KBM-7 (cell line): ENCODE results near the gene ACBD4.

Experiments used
- DNase-seq: peaks from one replicate; pipeline ENCODE4 v3.0.0-alpha.2; 2015
- in situ Hi-C: fragments of 300-500 bp; cut with MboI; formaldehyde crosslinking; loops from 2 replicates; pipeline ENCODE4 v1.14.3; 2020; ENCODE audit warnings: low sequenced_read_pairs, low pct_unique_long_range_greater_than_20kb, mixed read lengths

The ACBD4 gene

DNA sequence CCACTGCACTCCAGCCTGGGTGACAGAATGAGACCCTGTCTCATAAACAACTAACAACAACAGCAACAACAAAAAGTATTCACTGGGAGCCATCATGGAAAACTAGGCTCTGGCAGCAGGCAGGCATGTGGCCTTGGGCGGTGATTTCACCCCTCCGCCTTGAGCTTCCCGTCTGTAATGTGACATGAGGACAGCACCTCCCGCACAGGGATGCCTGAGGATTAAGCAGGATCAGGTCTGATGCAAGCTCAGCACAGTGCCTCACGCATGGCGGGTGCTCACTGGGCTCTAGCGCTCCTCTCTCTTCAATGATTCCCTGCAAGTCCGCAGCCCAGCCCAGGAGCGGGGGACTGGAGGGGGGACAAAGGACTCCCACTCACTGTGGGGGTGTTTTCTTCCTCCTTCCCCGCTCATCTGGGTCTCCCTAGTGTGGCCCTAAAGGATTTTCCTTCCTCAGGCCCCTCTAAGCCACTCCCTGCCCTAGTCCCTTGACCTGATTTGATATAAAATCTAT is 6.0 kb upstream of the ACBD4 start:
- in situ Hi-C loops, result no loop called here
- no peak for DNase-seq

- in situ Hi-C loops, result no loop called here
- DNase-seq, result no peak
These were observed 5.4 kb upstream of the ACBD4 start for GRCh38 chr17:45129940-45130680.

DNA sequence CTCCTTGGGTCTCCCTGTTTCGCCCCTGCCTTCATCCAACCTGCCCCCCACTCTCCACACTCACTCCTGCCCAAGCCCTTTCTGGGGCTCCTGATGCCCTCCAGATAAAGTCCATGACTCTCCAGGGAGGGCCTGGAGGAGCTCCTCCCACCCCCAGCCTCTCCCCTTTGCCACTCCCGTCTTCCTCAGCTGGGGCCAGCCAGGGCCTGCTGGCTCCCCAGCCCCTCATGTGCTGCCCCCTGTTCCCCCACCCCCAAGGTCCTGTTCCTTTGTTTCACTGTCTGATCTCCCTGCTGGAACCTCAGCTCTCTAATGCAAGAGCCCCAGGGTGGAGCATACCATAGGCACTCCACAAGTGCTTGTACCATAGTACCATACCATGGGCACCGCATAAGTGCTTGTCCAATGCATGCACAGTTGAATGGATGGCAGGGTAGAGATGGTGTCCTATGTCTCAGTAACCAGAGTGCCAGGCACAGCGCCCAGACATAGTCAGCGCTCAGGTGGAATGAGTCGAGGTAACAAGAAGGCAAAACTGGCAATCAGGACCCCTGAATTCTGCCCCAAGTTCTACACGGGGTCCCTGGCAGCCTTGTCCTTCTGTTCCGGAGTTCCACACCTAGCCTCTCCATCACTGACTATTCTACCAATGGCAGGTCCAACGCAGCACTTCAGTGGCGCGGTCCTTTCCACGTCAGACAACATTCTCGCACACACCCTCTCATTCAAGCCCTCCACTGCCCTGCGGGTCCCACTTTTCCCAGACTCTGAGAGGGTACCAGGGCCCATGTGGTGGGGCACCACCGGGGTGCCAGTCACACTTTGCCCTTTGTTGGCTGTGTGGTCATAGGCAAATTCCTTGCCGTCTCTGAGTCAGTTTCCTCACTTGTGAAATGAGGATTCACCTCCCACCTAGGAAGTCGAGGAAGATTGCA is 4.5 kb upstream of the ACBD4 start:
- DNase-seq, result no peak
- in situ Hi-C loops, result no loop called here

DNA sequence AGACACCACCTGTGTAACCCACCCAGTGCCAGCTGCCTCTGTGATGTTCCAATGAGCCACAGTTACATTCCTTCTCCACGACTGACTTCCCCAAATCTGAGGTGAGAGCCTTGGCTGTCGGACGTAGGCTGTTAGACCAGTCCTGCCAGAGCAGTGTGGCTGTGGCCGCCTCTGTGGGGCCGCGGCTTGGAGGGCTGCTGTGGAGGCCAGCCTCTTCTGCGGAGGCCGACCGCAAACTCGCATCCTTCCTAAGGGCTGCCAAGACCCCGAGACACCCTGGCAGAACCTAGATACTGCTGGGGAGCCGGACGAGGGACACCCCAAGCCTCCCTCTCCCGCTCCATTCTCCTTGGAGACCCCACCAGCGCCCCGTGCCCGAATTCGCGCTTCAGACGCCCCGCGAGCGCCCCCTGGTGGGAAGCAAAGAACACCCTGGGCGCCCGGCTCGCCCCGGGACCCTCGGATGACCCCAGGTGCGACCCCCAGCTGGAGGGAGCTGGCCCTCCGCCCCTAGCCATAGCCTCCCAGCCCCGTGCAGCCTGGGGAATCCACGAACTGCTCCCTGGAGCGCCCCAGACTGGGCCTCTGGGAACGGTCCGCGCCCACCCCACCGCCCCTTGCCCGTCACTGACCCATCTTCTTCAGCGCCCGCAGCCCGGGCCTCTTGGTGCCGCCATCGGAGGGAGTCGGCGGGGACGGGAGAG is 3.7 kb upstream of the ACBD4 start:
- peak; percentile 55 for DNase-seq
- in situ Hi-C loops, result no loop called here

- DNase-seq, result no peak
- in situ Hi-C loops, result no loop called here
These were observed 3.2 kb upstream of the ACBD4 start, which contains the start of gene PLCD3 for GRCh38 chr17:45132320-45132571. Gene PLCD3 (minus strand): TSS chr17:45132515. CDS start chr17:45132410, 105 bp downstream.

DNA sequence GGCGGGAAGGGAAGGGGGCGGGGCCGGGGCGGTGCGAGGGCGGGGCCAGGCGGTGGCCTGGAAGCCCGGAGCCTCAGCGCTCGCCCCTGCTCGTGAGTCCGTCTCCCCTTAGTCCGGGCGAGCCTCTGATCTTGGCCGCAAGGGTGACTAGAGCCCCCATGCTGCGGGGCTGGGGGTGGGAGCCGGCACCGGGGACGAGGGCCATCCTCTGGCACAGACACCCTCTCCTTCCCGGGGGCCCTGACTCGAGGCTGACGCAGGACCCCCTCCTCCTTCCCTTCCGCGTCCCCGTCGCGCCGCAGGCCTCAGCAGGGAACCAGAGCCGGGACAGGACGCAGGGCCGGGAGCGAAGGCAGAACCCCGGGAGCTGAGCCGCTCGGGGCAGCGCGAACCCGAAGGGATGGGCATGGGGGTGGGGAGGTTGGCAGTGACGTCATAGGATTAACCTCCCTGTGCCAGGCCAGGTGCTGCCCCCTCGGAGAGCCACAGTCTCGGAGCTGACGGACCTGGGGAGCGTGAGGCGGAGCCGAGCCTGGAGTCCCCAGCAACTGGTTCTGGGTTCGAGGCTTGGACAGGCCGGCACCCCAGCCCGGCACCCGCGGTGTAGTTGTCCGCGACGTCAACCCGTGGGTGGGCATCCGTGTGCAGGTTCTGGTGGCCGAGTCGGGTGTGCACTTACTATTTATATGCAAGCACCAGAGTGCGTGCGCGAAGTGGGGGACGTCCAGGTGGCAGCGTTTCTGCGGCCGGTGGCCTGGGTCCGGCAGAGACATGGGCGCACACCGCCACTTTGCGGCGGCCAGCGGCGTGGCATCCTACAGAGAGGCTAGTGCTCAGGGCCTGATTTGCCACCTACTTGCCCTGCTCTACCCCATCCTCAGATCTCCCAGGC is 2.7 kb upstream of the ACBD4 start:
- in situ Hi-C loops, result no loop called here
- DNase-seq, result peak; percentile 84

DNA sequence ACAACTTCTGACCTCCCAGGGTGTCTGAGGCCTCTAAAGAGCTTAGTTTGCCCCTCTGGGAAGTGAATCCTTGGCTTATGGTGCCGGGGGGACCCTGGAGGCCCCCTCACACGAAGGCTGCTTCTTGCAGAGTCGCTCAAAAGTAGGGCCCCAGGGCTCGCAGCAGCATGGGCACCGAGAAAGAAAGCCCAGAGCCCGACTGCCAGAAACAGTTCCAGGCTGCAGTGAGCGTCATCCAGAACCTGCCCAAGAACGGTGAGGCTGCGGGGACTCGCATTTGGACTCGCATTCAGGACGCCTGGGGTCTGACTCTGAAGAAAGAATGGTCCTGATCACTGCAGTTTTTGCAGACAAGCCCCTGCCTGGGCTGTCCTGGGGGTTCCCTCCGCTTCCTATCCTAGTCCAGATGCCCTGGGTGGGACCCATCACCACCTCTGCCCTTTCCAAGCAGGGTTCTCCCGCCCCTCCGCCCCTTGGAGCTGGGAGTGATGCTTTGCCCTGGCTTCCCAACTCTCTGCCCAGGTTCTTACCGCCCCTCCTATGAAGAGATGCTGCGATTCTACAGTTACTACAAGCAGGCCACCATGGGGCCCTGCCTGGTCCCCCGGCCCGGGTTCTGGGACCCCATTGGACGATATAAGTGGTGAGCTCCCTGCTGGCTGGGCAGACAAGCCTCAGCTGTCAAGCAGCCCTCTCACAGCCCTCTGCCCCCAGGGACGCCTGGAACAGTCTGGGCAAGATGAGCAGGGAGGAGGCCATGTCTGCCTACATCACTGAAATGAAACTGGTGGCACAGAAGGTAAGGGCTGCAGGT is 698 bp downstream of the ACBD4 start:
- no peak for DNase-seq
- in situ Hi-C loops, result no loop called here

DNA sequence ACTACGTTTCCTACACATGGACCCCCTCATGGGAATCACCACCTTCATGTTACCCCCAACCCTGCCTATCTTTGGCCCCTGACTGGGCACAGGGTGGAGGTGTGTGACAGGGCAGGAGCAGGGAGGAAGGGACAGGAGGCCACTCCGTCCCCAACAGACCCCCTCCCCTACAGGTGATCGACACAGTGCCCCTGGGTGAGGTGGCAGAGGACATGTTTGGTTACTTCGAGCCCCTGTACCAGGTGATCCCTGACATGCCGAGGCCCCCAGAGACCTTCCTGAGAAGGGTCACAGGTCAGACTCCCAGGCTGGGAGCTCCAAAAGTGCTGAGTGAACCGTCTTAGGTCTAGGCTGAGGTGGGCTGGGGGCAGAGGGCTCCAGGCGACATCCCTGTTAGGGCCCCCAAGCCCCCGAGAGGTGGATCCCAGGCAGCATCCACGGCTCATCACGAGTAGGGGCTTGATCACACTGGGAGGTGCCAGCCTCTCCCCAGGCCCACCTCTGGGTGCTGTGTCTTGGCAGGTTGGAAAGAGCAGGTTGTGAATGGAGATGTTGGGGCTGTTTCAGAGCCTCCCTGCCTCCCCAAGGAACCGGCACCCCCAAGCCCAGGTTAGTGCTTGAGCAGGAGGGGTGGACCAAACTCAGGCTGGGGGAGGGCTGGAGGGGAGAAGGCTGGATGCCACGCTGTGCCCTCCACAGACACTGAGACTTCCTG is 1.5 kb downstream of the ACBD4 start:
- in situ Hi-C loops, result no loop called here
- DNase-seq, result no peak

DNA sequence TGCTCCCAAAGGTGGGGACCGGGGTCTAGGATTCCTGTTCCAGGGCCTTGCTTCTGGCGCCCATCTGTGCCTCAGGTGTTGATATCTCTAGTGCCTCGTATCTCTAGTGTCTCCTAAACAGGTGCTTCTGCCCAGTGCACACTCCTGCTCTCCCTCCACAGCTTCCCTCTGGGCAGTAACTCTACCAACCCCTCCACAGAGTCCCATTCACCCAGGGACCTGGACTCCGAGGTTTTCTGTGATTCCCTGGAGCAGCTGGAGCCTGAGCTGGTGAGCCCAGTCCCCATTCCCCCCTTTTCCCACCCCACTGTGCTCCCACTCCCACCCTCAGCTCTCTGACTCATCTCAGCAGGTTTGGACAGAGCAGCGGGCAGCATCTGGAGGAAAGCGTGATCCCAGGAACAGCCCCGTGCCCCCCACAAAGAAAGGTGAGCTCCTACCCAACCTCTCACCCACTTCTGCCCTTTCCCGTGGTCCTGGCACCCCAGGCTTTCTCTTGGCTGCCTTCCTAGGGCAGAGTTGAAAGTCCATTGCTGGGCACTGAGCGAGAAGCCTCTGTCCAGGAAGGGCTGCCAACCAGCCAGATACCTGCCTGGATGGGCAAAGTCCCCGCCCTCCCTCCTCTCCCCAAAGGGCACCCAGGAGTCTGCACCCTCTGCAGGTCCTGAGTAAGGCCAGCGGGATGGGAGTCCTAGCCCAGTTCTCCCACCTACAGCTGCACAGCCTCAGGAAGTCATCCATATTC is 2.2 kb downstream of the ACBD4 start:
- in situ Hi-C loops, result no loop called here
- DNase-seq, result no peak

DNA sequence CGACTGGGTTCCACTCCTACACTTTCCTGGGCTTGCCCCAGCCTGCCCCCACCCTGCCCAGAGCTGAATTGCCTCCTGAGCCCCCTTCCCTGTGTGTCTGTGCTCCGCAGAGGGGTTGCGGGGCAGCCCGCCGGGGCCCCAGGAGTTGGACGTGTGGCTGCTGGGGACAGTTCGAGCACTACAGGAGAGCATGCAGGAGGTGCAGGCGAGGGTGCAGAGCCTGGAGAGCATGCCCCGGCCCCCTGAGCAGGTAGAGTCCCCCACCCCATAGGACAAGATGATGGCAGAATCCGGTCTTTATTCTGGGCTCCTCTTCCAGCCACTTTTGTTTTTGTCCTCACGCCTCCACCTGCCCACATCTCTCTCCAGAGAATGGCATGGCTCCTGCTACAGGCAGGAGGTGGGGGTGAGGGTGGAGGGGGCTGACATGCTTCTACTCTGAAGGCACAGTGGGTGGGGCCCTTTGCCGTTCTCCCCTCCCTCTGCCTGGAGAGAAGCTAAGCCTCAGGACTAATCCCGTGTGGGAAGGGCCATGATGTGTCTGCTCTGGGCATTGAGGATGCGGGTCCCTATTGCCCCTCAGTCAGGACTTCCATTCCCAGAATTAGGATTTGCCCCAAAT is 3.5 kb downstream of the ACBD4 start:
- in situ Hi-C loops, result no loop called here

GRCh38 chr17:45139533-45139920 is 4.0 kb downstream of the ACBD4 start:
- in situ Hi-C loops, result no loop called here
- DNase-seq, result no peak

More for the DNA sequence above, 3.5 kb downstream of the ACBD4 start:
- no peak for DNase-seq

DNA sequence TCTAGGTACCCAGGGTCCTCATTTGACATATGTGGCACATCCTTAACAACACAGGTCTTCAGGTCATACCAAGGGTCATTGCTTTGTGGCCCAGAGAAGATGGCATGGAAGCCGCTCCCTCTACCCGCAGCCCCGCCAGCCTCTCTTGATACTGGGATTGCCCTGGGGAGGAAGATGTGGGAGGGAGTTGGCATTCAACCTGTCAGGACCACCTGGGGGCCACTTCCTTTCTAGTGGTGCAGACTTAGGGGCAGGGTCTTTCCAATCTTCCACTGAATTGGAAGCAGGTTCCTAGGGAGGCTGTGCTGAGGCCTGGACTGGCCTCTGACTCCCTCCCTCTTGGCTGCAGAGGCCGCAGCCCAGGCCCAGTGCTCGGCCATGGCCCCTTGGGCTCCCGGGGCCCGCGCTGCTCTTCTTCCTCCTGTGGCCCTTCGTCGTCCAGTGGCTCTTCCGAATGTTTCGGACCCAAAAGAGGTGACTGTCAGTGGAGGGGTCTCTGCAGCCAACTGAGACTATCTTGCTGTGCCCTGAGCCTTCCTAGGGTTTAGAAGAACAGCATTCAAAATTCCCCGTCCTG is 7.7 kb downstream of the ACBD4 start:
- in situ Hi-C loops, result no loop called here
- no peak for DNase-seq

- in situ Hi-C loops, result no loop called here
- DNase-seq, result no peak
These were observed 8.3 kb downstream of the ACBD4 start for GRCh38 chr17:45143767-45144198.

DNA sequence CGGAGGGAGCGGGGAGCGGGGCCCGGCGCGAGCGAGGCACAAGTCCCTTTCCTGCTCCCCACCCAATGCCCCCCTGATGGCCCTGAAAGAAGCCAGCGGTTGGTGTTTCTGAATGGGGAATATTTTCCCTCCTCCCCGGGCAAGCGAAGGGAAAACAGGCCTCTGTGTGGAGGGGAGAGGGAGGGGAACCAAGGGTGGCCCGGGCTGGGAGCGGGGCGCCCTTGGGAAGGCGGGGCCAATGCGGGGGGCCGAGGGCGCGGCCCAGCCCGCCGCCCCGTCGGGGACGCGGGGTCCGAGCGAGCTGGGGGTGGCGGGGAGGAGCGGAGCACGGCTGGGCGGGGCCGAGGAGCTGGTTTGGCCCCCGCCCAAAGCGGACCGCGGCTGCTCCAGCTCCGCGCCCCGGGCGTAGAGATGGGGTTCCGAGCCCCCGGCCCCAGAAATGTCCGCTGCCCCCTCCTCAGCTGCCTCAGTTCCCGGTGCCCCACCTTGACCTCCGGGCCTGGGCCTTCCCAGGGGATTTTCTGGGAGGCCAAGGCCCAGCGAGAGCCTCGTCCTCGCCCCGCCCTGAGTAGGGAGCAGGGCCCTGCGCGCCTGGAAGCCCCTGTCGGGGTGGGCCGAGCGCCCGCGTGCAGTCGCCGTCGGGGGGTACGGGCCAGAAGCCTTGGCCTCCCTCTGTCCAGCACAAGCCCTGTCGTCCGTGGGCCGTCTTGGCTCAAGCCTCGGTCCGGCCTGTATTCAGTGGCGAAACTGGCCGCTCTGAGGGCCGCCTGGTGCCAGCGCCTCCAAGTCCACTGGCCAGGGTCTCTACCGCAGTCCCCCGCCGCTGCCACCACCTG is 8.9 kb downstream of the ACBD4 start:
- no peak for DNase-seq
- in situ Hi-C loops, result no loop called here

DNA sequence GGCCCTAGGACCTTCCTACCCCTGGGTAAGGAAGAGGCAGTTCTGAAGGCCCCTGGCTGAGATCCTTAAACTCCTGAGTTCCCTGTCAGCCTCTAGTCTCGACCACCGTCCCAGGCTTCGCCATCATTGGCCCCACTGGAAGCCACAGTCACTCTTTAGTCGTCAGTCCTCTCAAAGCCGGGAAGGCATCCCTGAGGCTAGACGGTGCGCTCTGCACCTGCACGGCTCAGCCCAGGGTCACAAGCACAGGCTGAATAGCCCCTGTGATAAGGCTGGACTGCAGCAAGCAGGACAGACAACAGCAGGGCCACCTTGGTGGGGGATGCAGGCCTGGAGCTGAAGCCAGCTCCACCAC is 9.5 kb downstream of the ACBD4 start:
- DNase-seq, result no peak
- in situ Hi-C loops, result no loop called here
